Measurements from ENCODE around the gene BIRC2.

DNA sequence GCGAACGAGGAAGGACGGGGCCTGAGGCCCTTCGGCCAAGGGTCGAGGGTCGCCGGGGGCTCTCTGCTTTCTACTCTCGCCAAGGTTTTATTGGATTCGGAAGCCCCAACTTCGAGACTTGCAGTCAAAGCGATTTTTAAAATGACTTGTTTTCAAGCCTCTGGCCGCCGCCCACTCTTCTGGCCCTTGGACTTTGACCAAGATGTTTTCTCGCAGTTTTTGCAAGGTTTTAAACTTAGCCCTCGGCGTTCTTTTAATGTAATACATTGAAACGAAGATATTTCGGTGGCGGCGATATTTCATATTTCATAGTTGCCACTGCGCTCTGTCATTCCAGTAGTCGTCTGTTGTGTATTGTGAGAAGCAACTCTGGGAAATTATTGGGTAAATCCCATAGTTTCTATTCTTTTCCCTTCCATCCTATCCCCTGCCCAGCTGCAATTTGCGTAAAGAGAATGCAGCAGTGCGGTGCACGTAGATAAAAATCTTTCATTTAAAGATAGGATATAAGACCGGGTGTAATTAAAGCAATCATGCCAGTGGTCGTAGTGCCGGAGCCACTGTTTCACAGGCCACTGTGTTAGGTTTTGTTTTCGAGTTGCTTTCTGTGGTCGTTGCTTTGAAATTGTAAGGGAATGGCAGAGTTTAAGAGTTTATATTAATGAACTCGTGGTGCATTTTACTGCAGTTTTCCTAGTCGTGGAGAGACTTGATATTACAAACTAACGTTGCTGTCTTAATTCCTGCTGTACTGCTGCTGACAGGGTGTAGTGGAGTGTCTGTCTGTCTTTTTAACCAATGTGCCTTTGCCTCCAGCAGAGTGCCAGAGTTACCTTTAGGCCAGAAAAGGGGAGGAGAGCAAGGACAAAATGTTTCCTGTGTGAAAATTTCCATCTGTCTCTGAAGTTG, 702 bp downstream of the BIRC2 start:
- TF ChIP-seq, protein P1, sequence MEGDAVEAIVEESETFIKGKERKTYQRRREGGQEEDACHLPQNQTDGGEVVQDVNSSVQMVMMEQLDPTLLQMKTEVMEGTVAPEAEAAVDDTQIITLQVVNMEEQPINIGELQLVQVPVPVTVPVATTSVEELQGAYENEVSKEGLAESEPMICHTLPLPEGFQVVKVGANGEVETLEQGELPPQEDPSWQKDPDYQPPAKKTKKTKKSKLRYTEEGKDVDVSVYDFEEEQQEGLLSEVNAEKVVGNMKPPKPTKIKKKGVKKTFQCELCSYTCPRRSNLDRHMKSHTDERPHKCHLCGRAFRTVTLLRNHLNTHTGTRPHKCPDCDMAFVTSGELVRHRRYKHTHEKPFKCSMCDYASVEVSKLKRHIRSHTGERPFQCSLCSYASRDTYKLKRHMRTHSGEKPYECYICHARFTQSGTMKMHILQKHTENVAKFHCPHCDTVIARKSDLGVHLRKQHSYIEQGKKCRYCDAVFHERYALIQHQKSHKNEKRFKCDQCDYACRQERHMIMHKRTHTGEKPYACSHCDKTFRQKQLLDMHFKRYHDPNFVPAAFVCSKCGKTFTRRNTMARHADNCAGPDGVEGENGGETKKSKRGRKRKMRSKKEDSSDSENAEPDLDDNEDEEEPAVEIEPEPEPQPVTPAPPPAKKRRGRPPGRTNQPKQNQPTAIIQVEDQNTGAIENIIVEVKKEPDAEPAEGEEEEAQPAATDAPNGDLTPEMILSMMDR (IDR thresholded peaks at IDR 0.05; ENCODE audit: low read depth, low read length, poor library complexity, severe bottlenecking), result no peak
- TF ChIP-seq EZH2phosphoT487 (IDR thresholded peaks at IDR 0.05; ENCODE audit: borderline replicate concordance, low read length), result no peak
